HG02938 (cell line): ENCODE measurements around the gene ANKRD52.
"Not testable (repeated sequence)": the region's sequence is repeated elsewhere in the genome, so short reads cannot be mapped to it uniquely, and the experiment has no call there.

Experiments used
- ATAC-seq: cut with Tn5 transposase; IDR thresholded peaks from one replicate; pipeline ENCODE4 v1.9.1; 2021; ENCODE audit warnings: mild to moderate bottlenecking, moderate library complexity; ENCODE audit not compliant: unreplicated experiment

The ANKRD52 gene

GRCh38 chr12:56258068-56258819 is at the start of gene ANKRD52:
ANKRD52 (minus strand) TSS chr12:56258384; CDS start chr12:56258269, 115 bp downstream.
- ATAC-seq = peak; percentile 70

GRCh38 chr12:56307221-56307965 is 49.2 kb upstream of the ANKRD52 start:
- ATAC-seq = no peak

DNA sequence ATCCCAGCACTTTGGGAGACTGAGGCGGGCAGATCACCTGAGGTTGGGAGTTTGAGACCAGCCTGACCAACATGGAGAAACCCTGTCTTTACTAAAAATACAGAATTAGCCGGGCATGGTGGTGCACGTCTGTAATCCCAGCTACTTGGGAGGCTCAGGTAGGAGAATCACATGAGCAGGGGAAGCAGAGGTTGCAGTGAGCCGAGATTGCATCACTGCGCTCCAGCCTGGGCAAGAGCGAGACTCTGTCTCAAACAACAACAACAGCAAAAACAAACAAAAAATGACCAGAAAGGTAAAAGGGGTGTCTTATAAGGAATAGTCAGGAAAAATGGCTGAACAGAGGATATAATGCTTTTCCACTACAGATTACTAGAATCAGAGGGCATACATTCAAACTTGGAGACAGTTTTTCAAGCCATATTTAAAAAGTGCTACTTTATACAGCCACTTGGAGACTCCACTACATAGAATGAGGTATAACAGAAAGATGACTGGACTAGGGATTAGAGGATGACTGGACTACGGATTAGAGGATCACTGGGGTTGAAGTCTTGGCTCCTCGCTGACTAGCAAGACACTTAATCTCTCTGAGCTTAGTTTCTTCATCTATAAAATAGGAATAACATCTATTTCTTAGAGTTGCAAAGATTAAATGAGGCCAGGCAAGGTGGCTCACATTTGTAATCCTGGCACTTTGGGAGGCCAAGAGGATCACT is 46.8 kb upstream of the ANKRD52 start:
- no peak for ATAC-seq

DNA sequence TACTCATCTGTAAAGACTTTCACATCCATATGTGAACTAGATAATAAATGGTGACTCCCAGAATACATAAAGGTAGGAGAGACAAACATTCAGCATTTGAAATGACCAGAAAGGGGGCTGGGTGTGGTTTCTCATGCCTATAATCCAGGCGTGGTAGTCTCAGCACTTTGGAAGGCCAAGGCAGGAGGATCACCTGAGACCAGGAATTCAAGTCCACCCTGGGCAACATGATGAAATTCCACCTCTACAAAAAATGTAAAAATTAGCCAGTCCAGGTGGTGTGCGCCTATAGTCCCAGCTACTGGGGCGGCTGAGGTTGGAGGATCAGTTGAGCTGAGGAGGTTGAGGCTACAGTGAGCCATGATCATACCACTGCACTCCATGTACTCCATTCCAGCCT is 46.1 kb upstream of the ANKRD52 start:
- ATAC-seq = no peak

DNA sequence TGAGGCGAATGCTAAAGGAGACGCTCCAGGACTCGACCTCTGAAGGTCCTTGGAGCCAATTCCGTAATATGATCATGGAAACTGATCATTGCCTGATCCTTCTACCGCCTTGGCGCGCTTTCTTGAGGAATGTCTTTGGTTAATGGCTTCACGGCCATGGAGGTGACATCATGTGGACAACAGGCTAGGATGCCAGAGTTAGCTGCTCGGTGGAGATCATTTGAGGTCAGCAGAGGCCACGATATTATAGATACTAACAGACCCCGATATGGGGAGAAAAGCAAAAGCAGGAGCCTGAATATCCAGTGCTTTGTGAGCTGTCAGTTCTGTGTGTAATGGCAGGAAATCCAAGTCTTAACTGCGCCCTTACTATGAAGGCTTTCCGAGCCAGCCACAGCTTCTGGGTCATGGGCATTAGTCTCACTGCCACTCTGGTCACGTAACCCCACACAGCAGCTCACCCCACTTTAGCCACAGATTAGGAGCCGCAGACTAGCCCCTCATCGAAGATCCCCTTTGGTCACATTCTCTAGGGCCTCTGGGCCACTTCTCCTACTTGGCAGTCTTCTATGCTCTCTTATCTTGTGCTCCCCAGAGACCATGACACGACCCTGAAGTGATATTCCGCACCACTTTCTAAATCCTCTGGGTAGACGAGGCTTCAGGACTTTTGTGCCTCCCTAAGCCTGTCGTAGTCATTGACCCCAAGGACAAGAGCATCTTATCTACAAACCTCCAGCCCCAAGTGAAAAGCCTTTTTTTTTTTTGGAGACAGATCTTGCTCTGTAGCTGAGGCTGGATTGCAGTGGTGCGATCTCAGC is 42.7 kb upstream of the ANKRD52 start:
- no peak for ATAC-seq

- ATAC-seq = peak; percentile 91
Measured at GRCh38 chr12:56299853-56300643, 41.9 kb upstream of the ANKRD52 start, which contains the start of gene CS. CS (minus strand) TSS chr12:56300330; CDS start chr12:56300201, 129 bp downstream.

DNA sequence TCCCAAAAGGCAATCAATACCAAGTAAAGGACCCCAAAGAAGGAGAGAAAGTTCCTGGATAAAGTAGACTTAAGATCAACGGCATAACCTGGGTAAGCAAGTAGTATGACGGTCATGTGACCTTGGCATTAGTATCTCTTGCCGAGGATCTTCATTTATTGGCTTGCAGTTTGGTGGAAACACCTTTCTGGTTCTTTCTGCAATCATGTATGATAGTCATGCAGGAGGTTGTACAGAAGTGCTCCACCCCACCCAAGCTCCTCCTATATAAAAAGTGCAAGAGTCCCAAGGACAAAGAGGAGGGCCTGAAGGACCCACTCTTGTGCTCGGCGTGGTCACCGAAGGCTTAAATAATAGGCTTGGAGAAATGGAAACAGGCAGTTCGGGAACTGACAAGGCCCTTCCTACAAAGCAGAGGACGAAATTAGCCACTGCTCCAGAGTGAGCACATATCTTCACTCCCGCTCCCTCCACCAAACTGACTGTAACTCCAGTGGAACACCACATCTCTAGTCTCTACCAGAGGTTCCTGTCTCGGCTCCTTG is 41.2 kb upstream of the ANKRD52 start:
- ATAC-seq = peak; percentile 8

GRCh38 chr12:56298828-56299227 is 40.6 kb upstream of the ANKRD52 start:
- no peak for ATAC-seq

DNA sequence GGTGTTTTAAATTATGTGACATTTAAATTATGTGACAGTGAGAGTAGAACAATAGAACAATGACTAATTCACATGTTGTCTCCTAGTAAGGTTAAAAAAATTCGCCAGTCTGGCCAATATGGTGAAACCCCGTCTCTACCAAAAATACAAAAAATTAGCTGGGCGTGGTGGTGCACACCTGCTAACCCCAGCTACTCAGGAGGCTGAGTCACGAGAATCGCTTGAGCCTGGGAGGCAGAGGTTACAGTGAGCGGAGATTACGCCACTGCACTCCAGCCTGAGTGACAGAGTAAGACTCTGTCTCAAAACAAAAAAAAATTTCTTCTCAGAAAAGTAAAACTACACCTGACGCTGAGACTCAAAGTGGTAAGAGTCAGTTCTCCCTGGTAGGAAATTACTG is 39.2 kb upstream of the ANKRD52 start:
- no peak for ATAC-seq

DNA sequence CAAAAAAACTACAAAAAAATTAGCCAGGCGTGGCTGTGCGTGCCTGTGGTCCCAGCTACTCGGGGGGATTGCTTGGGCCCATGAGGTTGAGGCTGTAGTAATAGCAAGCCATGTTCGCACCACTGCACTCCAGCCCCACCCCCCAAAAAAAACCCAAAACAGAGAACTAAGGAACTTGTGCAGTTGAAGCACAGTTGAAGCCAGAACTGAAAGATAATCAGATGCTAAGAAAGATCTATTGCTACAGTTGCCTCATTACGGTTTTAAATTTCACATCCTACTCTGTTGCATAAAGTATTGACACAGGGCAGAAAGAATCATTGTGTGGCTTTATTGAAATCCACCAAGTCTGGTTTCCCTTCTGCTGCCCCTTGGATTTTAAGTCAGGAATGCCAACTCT is 38.1 kb upstream of the ANKRD52 start:
- ATAC-seq = no peak

GRCh38 chr12:56293795-56294194 is 35.6 kb upstream of the ANKRD52 start:
- no peak for ATAC-seq

DNA sequence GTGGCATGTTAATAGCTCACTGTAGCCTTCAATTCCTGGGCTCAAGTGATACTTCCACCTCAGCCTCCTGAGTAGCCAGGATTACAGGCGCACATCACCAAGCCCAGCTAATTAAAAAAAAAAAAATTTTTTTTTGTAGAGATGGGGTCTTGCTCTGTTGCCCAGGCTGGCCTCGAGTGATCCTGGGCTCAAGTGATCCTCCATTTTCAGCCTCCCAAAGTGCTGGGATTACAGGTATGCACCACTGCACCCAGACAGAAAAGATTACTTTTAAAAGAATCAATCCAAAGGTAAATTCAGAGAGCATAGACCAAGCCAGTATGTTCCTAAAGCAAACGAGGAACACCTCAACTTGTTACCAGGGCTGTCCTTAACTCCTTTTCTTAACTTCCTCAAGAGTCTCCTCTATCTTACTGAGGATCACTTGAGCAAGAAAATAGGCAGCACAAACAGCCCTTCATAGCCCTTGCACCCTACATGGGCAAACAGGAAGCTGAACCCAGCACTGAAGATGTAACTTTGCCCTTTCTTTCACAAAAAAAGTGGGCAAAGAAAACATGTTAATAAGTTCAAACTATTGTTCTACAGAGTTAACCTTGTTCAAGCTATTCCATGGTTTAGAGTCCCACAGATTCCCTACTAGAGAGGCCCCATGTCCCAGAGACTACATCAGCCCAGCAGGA is 30.7 kb upstream of the ANKRD52 start:
- no peak for ATAC-seq

DNA sequence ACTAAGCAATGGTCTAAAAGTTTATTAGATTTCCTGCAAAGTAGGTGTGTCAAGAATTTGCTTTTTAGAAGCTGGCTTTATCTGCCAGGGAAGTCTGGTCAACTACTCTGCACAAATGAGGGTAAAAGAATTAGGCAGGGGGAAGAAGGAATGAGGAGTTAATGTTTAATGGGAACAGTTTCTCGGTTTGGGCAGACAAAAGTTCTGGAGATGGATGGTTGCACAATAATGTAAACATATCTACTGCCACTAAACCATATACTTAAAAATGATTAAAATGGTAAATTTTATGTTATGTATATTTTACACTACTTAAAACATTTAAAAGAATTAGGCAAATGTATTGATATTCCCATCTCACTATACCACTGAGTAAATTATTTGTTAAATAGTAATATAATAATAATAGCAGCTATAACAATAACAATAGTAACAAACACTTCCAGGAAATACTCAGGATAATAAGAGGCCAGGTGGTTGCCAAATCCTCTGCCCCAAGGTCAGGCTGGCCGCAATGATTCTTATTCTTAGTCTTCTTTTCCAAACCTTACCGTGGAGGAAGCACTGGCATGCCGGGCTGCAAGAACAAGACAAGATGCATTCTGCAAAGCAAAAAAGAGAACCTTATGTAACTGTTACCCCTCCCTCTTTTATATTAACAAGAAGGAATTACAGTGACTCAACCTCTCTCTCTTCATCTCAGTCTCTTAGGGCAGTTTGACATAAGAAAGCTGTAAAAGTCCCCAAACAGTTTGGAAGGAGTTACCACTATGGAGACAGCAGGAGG is 28.1 kb upstream of the ANKRD52 start:
- no peak for ATAC-seq

DNA sequence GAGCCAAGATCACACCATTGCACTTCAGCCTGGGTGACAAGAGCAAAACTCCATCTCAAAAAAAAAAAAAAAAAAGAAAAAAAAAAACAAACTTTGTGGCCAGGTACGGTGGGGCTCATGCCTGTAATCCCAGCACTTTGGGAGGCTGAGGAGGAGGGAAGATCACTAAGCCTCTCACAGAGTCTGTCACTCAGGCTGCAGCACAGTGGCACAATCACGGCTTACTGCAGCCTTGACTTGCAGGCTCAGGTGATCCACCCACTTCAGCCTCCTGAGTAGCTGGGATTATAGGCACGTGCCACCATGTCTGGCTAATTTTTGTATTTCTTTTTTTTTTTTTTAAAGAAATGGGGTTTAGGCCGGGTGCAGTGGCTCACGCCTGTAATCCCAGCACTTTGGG is 26.1 kb upstream of the ANKRD52 start:
- not testable (repeated sequence) for ATAC-seq

GRCh38 chr12:56282579-56282978 is 24.4 kb upstream of the ANKRD52 start:
- ATAC-seq = no peak

DNA sequence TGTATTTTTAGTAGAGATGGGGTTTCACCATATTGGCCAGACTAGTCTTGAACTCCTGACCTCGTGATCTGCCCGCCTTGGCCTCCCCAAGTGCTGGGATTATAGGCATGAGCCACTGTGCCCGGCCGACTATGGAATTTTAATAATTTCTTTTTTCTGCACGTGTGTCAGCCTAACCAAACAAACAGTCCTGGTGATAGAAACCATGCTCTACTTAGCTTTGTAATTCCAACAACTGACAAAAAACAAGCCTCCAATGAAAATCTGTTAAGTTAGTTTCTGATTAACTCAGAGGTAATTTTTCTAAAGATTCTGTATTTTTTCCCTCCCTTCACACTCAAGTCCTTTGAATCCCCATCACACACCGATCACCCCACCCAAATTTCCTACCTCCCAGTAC is 23.8 kb upstream of the ANKRD52 start:
- ATAC-seq = no peak

DNA sequence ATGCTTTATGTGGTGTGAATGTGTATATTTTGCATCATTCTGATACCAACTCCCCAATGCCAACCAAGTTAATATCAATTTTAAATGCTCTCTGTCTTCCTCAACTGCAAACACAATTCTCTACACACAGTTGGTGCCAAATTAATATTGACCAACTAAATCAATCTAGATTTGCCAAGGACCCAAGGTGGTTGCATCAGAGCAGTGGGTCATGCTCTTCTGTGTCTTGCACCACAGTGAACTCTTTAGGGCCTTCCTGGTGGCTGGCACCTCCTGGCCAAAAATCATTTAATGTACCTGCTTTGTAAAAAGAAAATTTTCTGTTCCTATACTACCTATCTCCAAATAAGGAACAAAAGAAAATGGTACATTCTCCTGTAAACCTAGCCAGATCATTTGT is 22.7 kb upstream of the ANKRD52 start:
- no peak for ATAC-seq

DNA sequence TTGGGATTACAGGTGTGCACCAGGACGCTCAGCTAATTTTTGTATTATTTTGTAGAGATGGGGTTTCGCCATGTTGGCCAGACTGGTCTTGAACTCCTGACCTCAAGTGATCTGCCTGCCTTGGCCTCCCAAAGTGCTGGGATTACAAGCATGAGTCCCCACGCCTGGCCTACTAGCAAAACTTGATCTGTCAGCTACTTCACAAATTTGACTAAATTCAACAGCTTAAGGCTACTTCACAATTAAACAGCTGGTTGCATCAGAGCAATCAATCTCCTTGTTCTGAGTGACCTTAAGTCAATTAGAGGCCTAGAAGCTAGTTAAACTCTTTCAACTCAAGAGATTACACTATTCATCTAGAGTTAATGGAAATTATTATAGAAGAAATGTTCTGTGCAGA is 20.7 kb upstream of the ANKRD52 start:
- ATAC-seq = no peak
